Measurements from ENCODE around the gene TRIP6.
"Not testable (repeated sequence)": the region's sequence is repeated elsewhere in the genome, so short reads cannot be mapped to it uniquely, and the experiment has no call there.

Gene TRIP6

GRCh38 chr7:100914208-100914878 is 47.2 kb downstream of the TRIP6 start:
- Histone ChIP-seq H3K4me3 (ENCODE audit: low read length) (no peak overlapping the region), H3K9me3 (ENCODE audit: insufficient read depth, low read length) (no peaks in the 10 kb centered on the region), H2AFZ (ENCODE audit: low read depth, low read length) (no peak overlapping the region), H3K79me2 (ENCODE audit: low read length) (no peaks in the 10 kb centered on the region), H4K20me1 (ENCODE audit: insufficient read depth, low read length) (no peaks in the 10 kb centered on the region), H3K9ac (ENCODE audit: low read length) (no peak overlapping the region), H3K4me1 (ENCODE audit: low read length) (peaks cover 8% of the 10 kb centered on the region), H3K4me2 (ENCODE audit: low read length) (no peak overlapping the region), H3K36me3 (replicated peaks; ENCODE audit: low read depth, low read length) (no peaks in the 10 kb centered on the region), H3K27ac (ENCODE audit: low read length) (no peak overlapping the region), H3K27me3 (ENCODE audit: low read depth, low read length) (no peaks in the 10 kb centered on the region)
- TF ChIP-seq CTCF (IDR thresholded peaks at IDR 0.05; ENCODE audit: low read depth, low read length) (no peak), EZH2phosphoT487 (IDR thresholded peaks at IDR 0.05; ENCODE audit: low read depth) (no peak)

DNA sequence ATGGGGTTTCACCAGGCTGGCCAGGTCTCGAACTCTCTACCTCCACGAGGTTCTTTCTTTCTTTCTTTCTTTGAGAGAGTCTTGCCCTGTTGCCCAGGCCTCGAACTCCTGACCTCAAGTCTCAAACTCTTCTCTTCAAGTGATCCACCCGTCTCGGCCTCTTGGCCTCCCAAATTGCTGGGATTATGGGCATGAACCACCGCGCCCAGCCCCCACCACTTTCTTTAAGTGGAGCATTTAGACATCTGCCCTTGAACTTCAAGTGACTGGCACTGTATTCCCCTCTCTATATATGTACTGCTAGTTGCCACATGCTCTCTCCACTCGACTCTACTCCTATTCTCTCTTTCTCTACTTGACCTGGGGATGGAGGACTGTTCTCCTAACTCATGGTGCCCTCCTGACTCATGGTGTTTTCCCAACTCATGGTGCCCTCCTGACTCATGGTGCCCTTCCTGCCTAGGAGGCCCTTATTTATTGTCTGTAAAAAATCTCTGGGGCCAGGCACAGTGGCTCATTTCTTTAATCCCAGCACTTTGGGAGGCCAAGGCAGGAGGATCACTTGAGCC is 47.8 kb downstream of the TRIP6 start:
- no peaks in the 10 kb centered on the region for H3K79me2 ChIP-seq (ENCODE audit: low read length)
- no peaks in the 10 kb centered on the region for H3K27me3 ChIP-seq (ENCODE audit: low read depth, low read length)
- no peak overlapping the region for H3K9ac ChIP-seq (ENCODE audit: low read length)
- H3K27ac ChIP-seq (ENCODE audit: low read length), result no peak overlapping the region
- H3K4me3 ChIP-seq (ENCODE audit: low read length), result no peak overlapping the region
- peaks cover 8% of the 10 kb centered on the region for H3K4me1 ChIP-seq (ENCODE audit: low read length)
- no peak overlapping the region for H2AFZ ChIP-seq (ENCODE audit: low read depth, low read length)
- TF ChIP-seq EZH2phosphoT487 (IDR thresholded peaks at IDR 0.05; ENCODE audit: low read depth), result no peak
- no peak for TF ChIP-seq CTCF (IDR thresholded peaks at IDR 0.05; ENCODE audit: low read depth, low read length)
- no peaks in the 10 kb centered on the region for H3K9me3 ChIP-seq (ENCODE audit: insufficient read depth, low read length)
- H4K20me1 ChIP-seq (ENCODE audit: insufficient read depth, low read length), result no peaks in the 10 kb centered on the region
- no peaks in the 10 kb centered on the region for H3K36me3 ChIP-seq (replicated peaks; ENCODE audit: low read depth, low read length)
- no peak overlapping the region for H3K4me2 ChIP-seq (ENCODE audit: low read length)

DNA sequence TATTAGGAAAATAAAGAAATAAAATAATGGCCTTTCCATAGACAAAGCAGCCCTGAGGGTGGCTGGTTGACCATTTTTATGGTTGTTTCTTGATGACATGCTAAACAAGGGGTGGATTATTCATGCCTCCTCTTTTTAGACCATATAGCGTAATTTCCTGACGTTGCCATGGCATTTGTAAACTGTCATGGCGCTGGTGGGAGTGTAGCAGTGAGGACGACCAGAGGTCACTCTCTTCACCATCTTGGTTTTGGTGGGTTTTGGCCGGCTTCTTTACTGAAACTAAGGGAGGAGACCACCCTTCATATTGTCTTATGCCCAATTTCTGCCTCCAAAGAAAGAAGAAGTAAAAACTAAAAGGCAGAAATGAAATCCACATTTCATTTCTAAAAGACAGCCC is 52.1 kb downstream of the TRIP6 start:
- not testable (repeated sequence) for H3K27ac ChIP-seq (ENCODE audit: low read length); H3K4me2 ChIP-seq (ENCODE audit: low read length); H4K20me1 ChIP-seq (ENCODE audit: insufficient read depth, low read length); H3K27me3 ChIP-seq (ENCODE audit: low read depth, low read length); H3K4me1 ChIP-seq (ENCODE audit: low read length); H3K4me3 ChIP-seq (ENCODE audit: low read length); H3K36me3 ChIP-seq (replicated peaks; ENCODE audit: low read depth, low read length); H3K9me3 ChIP-seq (ENCODE audit: insufficient read depth, low read length); H3K9ac ChIP-seq (ENCODE audit: low read length); H2AFZ ChIP-seq (ENCODE audit: low read depth, low read length); H3K79me2 ChIP-seq (ENCODE audit: low read length)

- H3K27me3 ChIP-seq (ENCODE audit: low read depth, low read length); H3K36me3 ChIP-seq (replicated peaks; ENCODE audit: low read depth, low read length); H2AFZ ChIP-seq (ENCODE audit: low read depth, low read length); H3K4me3 ChIP-seq (ENCODE audit: low read length); H4K20me1 ChIP-seq (ENCODE audit: insufficient read depth, low read length); H3K9me3 ChIP-seq (ENCODE audit: insufficient read depth, low read length); H3K79me2 ChIP-seq (ENCODE audit: low read length); H3K9ac ChIP-seq (ENCODE audit: low read length); H3K4me1 ChIP-seq (ENCODE audit: low read length); H3K4me2 ChIP-seq (ENCODE audit: low read length); H3K27ac ChIP-seq (ENCODE audit: low read length): not testable (repeated sequence)
These were observed 52.7 kb downstream of the TRIP6 start for GRCh38 chr7:100919779-100920437.

DNA sequence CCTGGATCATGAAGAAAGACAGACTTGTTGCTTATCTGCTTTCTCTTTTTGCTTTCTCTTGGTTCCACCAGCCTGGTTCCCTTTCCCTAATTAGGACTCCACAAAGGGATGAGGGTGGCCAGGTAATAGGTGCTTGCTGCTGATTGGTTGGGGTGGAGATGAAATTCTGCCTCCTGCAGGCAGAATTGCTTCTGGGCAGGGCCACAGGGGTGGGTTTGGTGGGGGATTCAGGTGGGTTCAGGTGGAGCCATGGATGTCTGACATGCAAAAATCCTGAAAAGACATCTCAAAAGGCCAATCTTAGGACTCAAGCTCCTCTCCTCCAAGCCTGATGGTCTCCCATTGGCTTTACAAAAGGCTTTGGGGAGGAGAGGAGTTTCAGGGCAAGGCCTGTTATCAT is 53.9 kb downstream of the TRIP6 start:
- Histone ChIP-seq H3K4me2 (ENCODE audit: low read length) (no peak overlapping the region), H3K9ac (ENCODE audit: low read length) (no peak overlapping the region), H3K4me1 (ENCODE audit: low read length) (peaks cover 8% of the 10 kb centered on the region), H3K79me2 (ENCODE audit: low read length) (no peaks in the 10 kb centered on the region), H4K20me1 (ENCODE audit: insufficient read depth, low read length) (no peaks in the 10 kb centered on the region), H2AFZ (ENCODE audit: low read depth, low read length) (no peak overlapping the region), H3K27ac (ENCODE audit: low read length) (no peak overlapping the region), H3K27me3 (ENCODE audit: low read depth, low read length) (peaks cover 6% of the 10 kb centered on the region; the same call in 1 of the 2 replicates), H3K9me3 (ENCODE audit: insufficient read depth, low read length) (no peaks in the 10 kb centered on the region), H3K4me3 (ENCODE audit: low read length) (no peak overlapping the region), H3K36me3 (replicated peaks; ENCODE audit: low read depth, low read length) (no peaks in the 10 kb centered on the region)
- TF ChIP-seq CTCF (IDR thresholded peaks at IDR 0.05; ENCODE audit: low read depth, low read length) (no peak), EZH2phosphoT487 (IDR thresholded peaks at IDR 0.05; ENCODE audit: low read depth) (no peak)

Data from OCI-LY3 (cell line).